ENCODE results near the gene PEPD. TPM values are rescaled to one million over a fixed set of nuclear protein-coding genes. Genes with fewer than 3 reads are reported as not detected.

The PEPD gene
- polyA plus RNA-seq, 4 donors: 159 to 1,330 (median 491) TPM

DNA sequence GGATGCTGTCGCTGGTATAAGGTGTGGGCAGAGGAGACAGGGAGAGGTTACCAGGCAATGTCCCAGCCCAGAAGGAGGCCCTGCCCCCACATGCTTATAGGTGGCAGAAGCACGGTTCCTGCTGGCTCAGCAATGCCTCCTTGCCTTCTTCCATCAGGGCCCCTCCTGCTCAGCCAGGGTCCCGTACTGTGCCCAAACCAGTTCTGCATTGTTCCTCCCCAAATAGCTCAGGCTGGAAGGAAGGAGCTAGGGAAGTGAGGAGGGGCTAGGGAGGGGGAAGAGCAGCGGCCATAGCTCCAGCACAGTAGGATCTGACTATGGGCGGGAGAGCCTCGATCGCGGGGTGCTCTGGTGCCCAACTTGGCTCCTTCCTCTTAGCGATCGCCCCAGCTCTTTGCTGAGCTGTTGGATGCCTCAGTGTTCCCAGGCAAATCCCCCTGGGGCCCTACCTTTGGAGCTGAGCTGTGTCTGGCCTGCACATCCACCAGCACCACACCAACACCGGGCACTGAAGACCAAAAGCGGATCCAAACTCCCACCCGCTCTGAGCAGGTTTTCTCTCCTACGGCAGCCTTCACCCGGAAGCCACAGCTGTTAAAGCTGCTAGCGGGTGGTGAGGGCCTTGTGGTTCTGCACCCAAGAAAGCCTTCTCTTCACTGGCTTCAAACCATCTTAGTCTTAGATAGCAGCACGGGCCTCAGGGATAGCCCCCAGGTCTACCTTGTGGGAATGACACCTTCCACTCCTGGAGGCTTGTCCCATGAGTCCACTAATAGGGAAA, 32.1 kb upstream of the PEPD start:
- Histone ChIP-seq H3K27ac (ENCODE audit: low read depth in 1 of 3, low read length in 2 of 3) (no peak overlapping the region), H3K27me3 (ENCODE audit: control insufficient read depth in 3 of 3, insufficient read depth in 3 of 3, low read length in 3 of 3) (no peaks in the 10 kb centered on the region), H3K36me3 (ENCODE audit: control insufficient read depth in 3 of 3, insufficient read depth in 2 of 3, low read depth in 1 of 3, low read length in 3 of 3) (no peaks in the 10 kb centered on the region), H3K4me3 (ENCODE audit: low read depth in 1 of 3, low read length in 3 of 3) (no peak overlapping the region), H3K9me3 (ENCODE audit: control insufficient read depth in 2 of 2, insufficient read depth in 1 of 2, low read depth in 1 of 2, low read length in 1 of 2) (no peaks in the 10 kb centered on the region), H3K4me1 (ENCODE audit: control insufficient read depth in 3 of 3, insufficient read depth in 2 of 3, low read depth in 1 of 3, low read length in 2 of 3) (no peaks in the 10 kb centered on the region)
- DNase-seq: no peak
- no peak for FAIRE-seq
- 81 to 83% (median 83%) methylated on average over 17 of the region's 17 CpGs for WGBS, 3 donors

DNA sequence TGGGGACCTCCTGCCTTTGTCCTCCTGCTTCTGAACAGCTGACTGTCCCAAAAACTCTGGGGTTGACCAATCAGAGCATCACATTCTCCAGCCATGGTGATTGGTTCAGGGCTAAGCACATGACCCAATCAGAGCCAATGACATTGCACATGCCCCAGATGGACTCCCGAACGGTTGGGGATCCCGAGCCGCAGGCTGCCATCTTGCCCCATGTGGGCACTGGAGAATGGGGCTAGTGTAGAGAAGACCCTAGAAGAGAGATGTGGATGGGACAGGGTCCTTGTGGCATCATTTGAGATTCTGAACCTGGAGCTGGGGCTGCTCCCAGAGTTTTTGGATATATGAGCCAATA, 31.3 kb upstream of the PEPD start:
- 90 to 99% (median 92%) methylated on average over 4 of the region's 4 CpGs for WGBS, 3 donors
- no peaks in the 10 kb centered on the region for H3K9me3 ChIP-seq (ENCODE audit: control insufficient read depth in 2 of 2, insufficient read depth in 1 of 2, low read depth in 1 of 2, low read length in 1 of 2)
- no peak overlapping the region for H3K27ac ChIP-seq (ENCODE audit: low read depth in 1 of 3, low read length in 2 of 3)
- H3K36me3 ChIP-seq (ENCODE audit: control insufficient read depth in 3 of 3, insufficient read depth in 2 of 3, low read depth in 1 of 3, low read length in 3 of 3): no peaks in the 10 kb centered on the region
- no peaks in the 10 kb centered on the region for H3K27me3 ChIP-seq (ENCODE audit: control insufficient read depth in 3 of 3, insufficient read depth in 3 of 3, low read length in 3 of 3)
- H3K4me1 ChIP-seq (ENCODE audit: control insufficient read depth in 3 of 3, insufficient read depth in 2 of 3, low read depth in 1 of 3, low read length in 2 of 3): no peaks in the 10 kb centered on the region
- DNase-seq: no peak
- no peak for FAIRE-seq
- H3K4me3 ChIP-seq (ENCODE audit: low read depth in 1 of 3, low read length in 3 of 3): no peak overlapping the region

GRCh38 chr19:33552191-33552927, 30.8 kb upstream of the PEPD start:
- DNase-seq (no peak), FAIRE-seq (no peak)
- Histone ChIP-seq H3K27me3 (ENCODE audit: control insufficient read depth in 3 of 3, insufficient read depth in 3 of 3, low read length in 3 of 3) (no peaks in the 10 kb centered on the region), H3K9me3 (ENCODE audit: control insufficient read depth in 2 of 2, insufficient read depth in 1 of 2, low read depth in 1 of 2, low read length in 1 of 2) (no peaks in the 10 kb centered on the region), H3K36me3 (ENCODE audit: control insufficient read depth in 3 of 3, insufficient read depth in 2 of 3, low read depth in 1 of 3, low read length in 3 of 3) (no peaks in the 10 kb centered on the region), H3K4me1 (ENCODE audit: control insufficient read depth in 3 of 3, insufficient read depth in 2 of 3, low read depth in 1 of 3, low read length in 2 of 3) (no peaks in the 10 kb centered on the region), H3K27ac (ENCODE audit: low read depth in 1 of 3, low read length in 2 of 3) (no peak overlapping the region), H3K4me3 (ENCODE audit: low read depth in 1 of 3, low read length in 3 of 3) (no peak overlapping the region)
- WGBS, 3 donors: 78 to 86% (median 80%) methylated on average over 16 to 18 of the region's 18 CpGs

DNA sequence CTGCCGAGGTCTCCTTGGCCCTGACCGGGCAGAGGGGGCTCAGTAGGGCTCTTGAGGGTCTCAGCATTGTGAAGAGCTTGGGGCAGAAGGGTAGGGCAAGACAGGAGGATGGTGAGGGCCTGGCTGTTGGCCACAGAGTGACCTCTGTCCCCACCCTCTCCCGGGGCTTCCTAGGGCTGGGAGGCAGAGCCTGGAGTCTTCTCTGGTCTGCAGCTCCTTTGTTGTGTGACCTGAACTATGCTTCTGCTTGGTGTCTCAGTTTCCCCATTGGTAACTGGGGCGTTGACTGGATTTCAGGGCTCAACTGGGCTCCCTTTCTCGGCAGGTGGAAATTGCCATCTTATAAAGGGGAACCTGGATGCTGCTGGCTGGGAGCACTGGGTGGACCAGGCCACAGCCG, 30.1 kb upstream of the PEPD start:
- H3K27me3 ChIP-seq (ENCODE audit: control insufficient read depth in 3 of 3, insufficient read depth in 3 of 3, low read length in 3 of 3): no peaks in the 10 kb centered on the region
- no peaks in the 10 kb centered on the region for H3K4me1 ChIP-seq (ENCODE audit: control insufficient read depth in 3 of 3, insufficient read depth in 2 of 3, low read depth in 1 of 3, low read length in 2 of 3)
- no peaks in the 10 kb centered on the region for H3K9me3 ChIP-seq (ENCODE audit: control insufficient read depth in 2 of 2, insufficient read depth in 1 of 2, low read depth in 1 of 2, low read length in 1 of 2)
- no peak overlapping the region for H3K27ac ChIP-seq (ENCODE audit: low read depth in 1 of 3, low read length in 2 of 3)
- no peak for FAIRE-seq
- H3K36me3 ChIP-seq (ENCODE audit: control insufficient read depth in 3 of 3, insufficient read depth in 2 of 3, low read depth in 1 of 3, low read length in 3 of 3): no peaks in the 10 kb centered on the region
- no peak overlapping the region for H3K4me3 ChIP-seq (ENCODE audit: low read depth in 1 of 3, low read length in 3 of 3)
- no peak for DNase-seq
- WGBS, 3 donors: 61 to 85% (median 69%) methylated on average over 6 of the region's 6 CpGs

- WGBS, 3 donors: 82 to 87% (median 85%) methylated on average over 5 of the region's 5 CpGs
- no peaks in the 10 kb centered on the region for H3K4me1 ChIP-seq (ENCODE audit: control insufficient read depth in 3 of 3, insufficient read depth in 2 of 3, low read depth in 1 of 3, low read length in 2 of 3)
- H3K36me3 ChIP-seq (ENCODE audit: control insufficient read depth in 3 of 3, insufficient read depth in 2 of 3, low read depth in 1 of 3, low read length in 3 of 3): no peaks in the 10 kb centered on the region
- H3K4me3 ChIP-seq (ENCODE audit: low read depth in 1 of 3, low read length in 3 of 3): no peak overlapping the region
- no peaks in the 10 kb centered on the region for H3K9me3 ChIP-seq (ENCODE audit: control insufficient read depth in 2 of 2, insufficient read depth in 1 of 2, low read depth in 1 of 2, low read length in 1 of 2)
- no peak overlapping the region for H3K27ac ChIP-seq (ENCODE audit: low read depth in 1 of 3, low read length in 2 of 3)
- H3K27me3 ChIP-seq (ENCODE audit: control insufficient read depth in 3 of 3, insufficient read depth in 3 of 3, low read length in 3 of 3): no peaks in the 10 kb centered on the region
- FAIRE-seq: no peak
- no peak for DNase-seq
These were observed 29.2 kb upstream of the PEPD start for GRCh38 chr19:33550768-33551167.

GRCh38 chr19:33547676-33548075, 26.1 kb upstream of the PEPD start:
- no peak overlapping the region for H3K4me3 ChIP-seq (ENCODE audit: low read depth in 1 of 3, low read length in 3 of 3)
- DNase-seq: no peak
- peaks cover 0 to 4% (median 0%) of the 10 kb centered on the region in 3 donors for H3K27me3 ChIP-seq (ENCODE audit: control insufficient read depth in 3 of 3, insufficient read depth in 3 of 3, low read length in 3 of 3)
- 45 to 71% (median 57%) methylated on average over 3 of the region's 3 CpGs for WGBS, 3 donors
- H3K9me3 ChIP-seq (ENCODE audit: control insufficient read depth in 2 of 2, insufficient read depth in 1 of 2, low read depth in 1 of 2, low read length in 1 of 2): peaks cover 0 to 2% of the 10 kb centered on the region in 2 donors
- H3K27ac ChIP-seq (ENCODE audit: low read depth in 1 of 3, low read length in 2 of 3): no peak overlapping the region
- H3K4me1 ChIP-seq (ENCODE audit: control insufficient read depth in 3 of 3, insufficient read depth in 2 of 3, low read depth in 1 of 3, low read length in 2 of 3): no peaks in the 10 kb centered on the region
- no peak for FAIRE-seq
- no peaks in the 10 kb centered on the region for H3K36me3 ChIP-seq (ENCODE audit: control insufficient read depth in 3 of 3, insufficient read depth in 2 of 3, low read depth in 1 of 3, low read length in 3 of 3)

DNA sequence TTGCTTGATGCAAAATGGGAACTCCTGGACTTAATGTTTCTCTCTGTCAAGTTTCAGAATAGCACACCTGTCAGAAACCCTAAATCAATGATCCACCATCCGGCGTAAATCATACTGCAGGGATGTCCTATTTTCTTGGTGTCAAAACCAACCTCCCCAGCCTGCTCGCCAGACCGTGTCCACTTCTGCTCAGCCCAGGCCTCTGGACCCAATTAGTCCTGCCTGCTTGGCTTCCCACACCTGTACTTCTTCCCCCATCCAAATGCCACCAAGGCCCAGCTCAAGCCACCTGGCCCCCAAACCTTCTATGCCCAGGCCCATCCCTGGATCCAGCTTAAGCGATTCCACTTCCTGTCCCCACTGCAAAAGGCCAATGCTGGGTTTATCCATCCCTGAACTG, 25.1 kb upstream of the PEPD start:
- 89 to 95% (median 89%) methylated on average over 5 of the region's 5 CpGs for WGBS, 3 donors
- H3K27ac ChIP-seq (ENCODE audit: low read depth in 1 of 3, low read length in 2 of 3): no peak overlapping the region
- H3K27me3 ChIP-seq (ENCODE audit: control insufficient read depth in 3 of 3, insufficient read depth in 3 of 3, low read length in 3 of 3): peaks cover 0 to 4% (median 0%) of the 10 kb centered on the region in 3 donors
- FAIRE-seq: no peak
- H3K36me3 ChIP-seq (ENCODE audit: control insufficient read depth in 3 of 3, insufficient read depth in 2 of 3, low read depth in 1 of 3, low read length in 3 of 3): no peaks in the 10 kb centered on the region
- H3K4me1 ChIP-seq (ENCODE audit: control insufficient read depth in 3 of 3, insufficient read depth in 2 of 3, low read depth in 1 of 3, low read length in 2 of 3): no peaks in the 10 kb centered on the region
- peaks cover 0 to 2% of the 10 kb centered on the region in 2 donors for H3K9me3 ChIP-seq (ENCODE audit: control insufficient read depth in 2 of 2, insufficient read depth in 1 of 2, low read depth in 1 of 2, low read length in 1 of 2)
- DNase-seq: no peak
- H3K4me3 ChIP-seq (ENCODE audit: low read depth in 1 of 3, low read length in 3 of 3): no peak overlapping the region

DNA sequence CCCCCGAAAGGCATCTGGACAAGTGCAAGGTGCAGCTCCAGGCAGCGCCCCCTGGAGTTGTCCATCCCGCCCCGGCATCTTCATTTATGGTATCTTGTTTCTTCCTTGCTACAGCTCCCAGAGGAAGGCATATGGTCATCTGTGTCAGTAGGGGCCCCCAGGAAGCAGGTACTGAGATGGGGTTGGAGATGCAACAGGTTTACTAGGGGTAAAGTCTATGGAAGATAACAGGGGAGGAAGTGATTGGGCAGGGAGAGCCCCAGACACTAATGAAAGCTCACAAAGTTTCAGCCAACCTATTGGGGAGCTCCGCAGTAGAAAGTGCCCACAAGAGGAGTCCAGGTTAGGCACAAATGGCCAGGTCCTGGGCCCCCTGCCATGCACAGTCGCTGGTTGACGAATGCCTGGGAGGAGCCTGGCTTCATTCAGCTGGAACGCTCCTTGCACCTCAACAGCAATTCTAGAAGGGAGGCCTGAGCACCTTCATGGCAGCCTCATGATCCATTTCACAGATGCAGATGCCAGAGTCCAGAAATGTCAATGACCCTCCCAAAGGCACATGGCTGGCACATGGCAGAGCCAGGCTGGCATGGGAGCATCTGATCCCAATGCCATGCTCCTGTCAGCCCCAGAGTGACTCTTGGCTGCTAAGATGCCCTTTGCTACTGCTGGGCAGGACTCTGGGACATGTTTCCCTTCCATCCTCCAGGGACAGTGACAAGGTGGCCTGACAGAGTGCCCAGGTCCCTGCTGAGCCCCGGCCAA, 23.8 kb upstream of the PEPD start:
- Histone ChIP-seq H3K36me3 (ENCODE audit: control insufficient read depth in 3 of 3, insufficient read depth in 2 of 3, low read depth in 1 of 3, low read length in 3 of 3) (no peaks in the 10 kb centered on the region), H3K27me3 (ENCODE audit: control insufficient read depth in 3 of 3, insufficient read depth in 3 of 3, low read length in 3 of 3) (peaks cover 0 to 4% (median 0%) of the 10 kb centered on the region in 3 donors), H3K4me1 (ENCODE audit: control insufficient read depth in 3 of 3, insufficient read depth in 2 of 3, low read depth in 1 of 3, low read length in 2 of 3) (no peaks in the 10 kb centered on the region), H3K27ac (ENCODE audit: low read depth in 1 of 3, low read length in 2 of 3) (no peak overlapping the region), H3K4me3 (ENCODE audit: low read depth in 1 of 3, low read length in 3 of 3) (no peak overlapping the region), H3K9me3 (ENCODE audit: control insufficient read depth in 2 of 2, insufficient read depth in 1 of 2, low read depth in 1 of 2, low read length in 1 of 2) (peaks cover 0 to 2% of the 10 kb centered on the region in 2 donors)
- DNase-seq (peak in 1 of 2 donors; percentile 52), FAIRE-seq (no peak)
- 75 to 80% (median 80%) methylated on average over 9 of the region's 9 CpGs for WGBS, 3 donors
